ENCODE results near the gene ABITRAM. TPM values are rescaled to one million over a fixed set of nuclear protein-coding genes. Genes with fewer than 3 reads are reported as not detected.

Gene ABITRAM
- total and polyA plus RNA-seq, 2 of the 13 experiments (the other 11 are each of a cell fraction or from before 2014, with no cell fraction given): 10.2 to 21.6 TPM

GRCh38 chr9:108933231-108933717 is 926 bp upstream of the ABITRAM start:
- ChIA-PET CTCF (ENCODE audit: low intra/inter-chr PET ratio, low total read pairs) (no interaction called here), POLR2A (interaction anchor here (0.6 kb wide), 1 partner anchor 21 kb away, joined by 3 read pairs; no protein-coding TSS in a partner anchor)
- Histone ChIP-seq H3K4me3 (replicated peaks in 1 of 3; ENCODE audit: insufficient read depth in 1 of 3, low read depth in 2 of 3, low read length in 3 of 3) (peak overlapping the region; percentile 84 to 100 (median 95)), H3K79me2 (ENCODE audit: insufficient read depth, low read length) (peaks cover 68% of the 10 kb centered on the region), H3K27ac (ENCODE audit: extremely low read length, insufficient read depth, low read length) (peak overlapping the region; percentile 84), H3K27me3 (ENCODE audit: control insufficient read depth in 1 of 2, insufficient read depth in 2 of 2, low read length in 2 of 2) (no peaks in the 10 kb centered on the region; a peak in 1 of 5 replicates), H3K36me3 (replicated peaks in 1 of 2; ENCODE audit: control insufficient read depth in 1 of 2, insufficient read depth in 2 of 2, low read length in 2 of 2) (peaks cover 4 to 24% of the 10 kb centered on the region in 2 experiments; a peak in 4 of 5 replicates), H3K4me1 (ENCODE audit: insufficient read depth, low read length) (peaks cover 49% of the 10 kb centered on the region), H3K9me3 (ENCODE audit: low read length) (no peaks in the 10 kb centered on the region), H3K9ac (ENCODE audit: insufficient read depth, low read depth, low read length) (peak overlapping the region; percentile 89), H3K4me2 (ENCODE audit: low read depth, low read length) (peak overlapping the region; percentile 80), H4K20me1 (ENCODE audit: insufficient read depth, low read length) (no peaks in the 10 kb centered on the region), H2AFZ (ENCODE audit: low read length) (no peak overlapping the region)
- FAIRE-seq: no peak
- in situ Hi-C loops (cut with HindIII; ENCODE audit: extremely low pct_ligation_motif_present, low pct_unique_long_range_greater_than_20kb) (loop anchor here (5.0 kb wide), 1 partner anchor 46 kb away; no protein-coding TSS in a partner anchor), intact Hi-C loops (cut with micrococcal nuclease; ENCODE audit: unreplicated experiment) (loop anchor here (2.0 to 10.0 kb wide), 3 partner anchors 14 to 158 kb away; no protein-coding TSS in a partner anchor)
- 0% methylated on average over 20 of the region's 25 CpGs for WGBS (ENCODE audit: low lambda C conversion rate)
- no peak for DNase-seq (ENCODE audit: low spot score)
- no peak for ATAC-seq
- no TSS peak for BruUV-seq (replicated peaks)
- TF ChIP-seq, protein P1, sequence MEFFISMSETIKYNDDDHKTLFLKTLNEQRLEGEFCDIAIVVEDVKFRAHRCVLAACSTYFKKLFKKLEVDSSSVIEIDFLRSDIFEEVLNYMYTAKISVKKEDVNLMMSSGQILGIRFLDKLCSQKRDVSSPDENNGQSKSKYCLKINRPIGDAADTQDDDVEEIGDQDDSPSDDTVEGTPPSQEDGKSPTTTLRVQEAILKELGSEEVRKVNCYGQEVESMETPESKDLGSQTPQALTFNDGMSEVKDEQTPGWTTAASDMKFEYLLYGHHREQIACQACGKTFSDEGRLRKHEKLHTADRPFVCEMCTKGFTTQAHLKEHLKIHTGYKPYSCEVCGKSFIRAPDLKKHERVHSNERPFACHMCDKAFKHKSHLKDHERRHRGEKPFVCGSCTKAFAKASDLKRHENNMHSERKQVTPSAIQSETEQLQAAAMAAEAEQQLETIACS (CRISPR knock-in tag; IDR thresholded peaks at IDR 0.05): peak; percentile 4; the same call in 1 of the 2 replicates
- TF ChIP-seq PBX3 (CRISPR knock-in tag; IDR thresholded peaks at IDR 0.05; ENCODE audit: borderline replicate concordance): peak; percentile 2; the same call in 1 of the 2 replicates
- TF ChIP-seq ZNF674 (CRISPR knock-in tag; IDR thresholded peaks at IDR 0.05; ENCODE audit: low read depth): no peak; the same call in 1 of the 2 replicates
- TF ChIP-seq ZNF275 (CRISPR knock-in tag; IDR thresholded peaks at IDR 0.05; ENCODE audit: borderline replicate concordance): 0 out of 2 replicates have a peak, but pooled peaks have one; percentile 10
- no peak for TF ChIP-seq CEBPB (IDR thresholded peaks at IDR 0.05; ENCODE audit: borderline replicate concordance, low read depth, low read length)
- no peak for TF ChIP-seq ZNF225 (CRISPR knock-in tag; IDR thresholded peaks at IDR 0.05)
- no peak for TF ChIP-seq TBX3 (IDR thresholded peaks at IDR 0.05; ENCODE audit: borderline replicate concordance)
- TF ChIP-seq ZNF687 (CRISPR knock-in tag; IDR thresholded peaks at IDR 0.05): no peak
- 0 out of 2 replicates have a peak, but pooled peaks have one; percentile 12 for TF ChIP-seq ZNF430 (CRISPR knock-in tag; IDR thresholded peaks at IDR 0.05)
- TF ChIP-seq REL (CRISPR knock-in tag; conservative IDR thresholded peaks at IDR 0.05): 0 out of 2 replicates have a peak, but pooled peaks have one; percentile 17
- TF ChIP-seq ZNF296 (CRISPR knock-in tag; conservative IDR thresholded peaks at IDR 0.05): 0 out of 2 replicates have a peak, but pooled peaks have one; percentile 21
